ENCODE measurements around the gene LCLAT1. TPM values are rescaled to one million over a fixed set of nuclear protein-coding genes. Genes with fewer than 3 reads are reported as not detected.
"Not testable (repeated sequence)": the region's sequence is repeated elsewhere in the genome, so short reads cannot be mapped to it uniquely, and the experiment has no call there.

LCLAT1 gene
- total and polyA plus RNA-seq, 2 donors (not counting 1 experiment from before 2014, with no cell fraction given), result 5.1 to 21.9 TPM

DNA sequence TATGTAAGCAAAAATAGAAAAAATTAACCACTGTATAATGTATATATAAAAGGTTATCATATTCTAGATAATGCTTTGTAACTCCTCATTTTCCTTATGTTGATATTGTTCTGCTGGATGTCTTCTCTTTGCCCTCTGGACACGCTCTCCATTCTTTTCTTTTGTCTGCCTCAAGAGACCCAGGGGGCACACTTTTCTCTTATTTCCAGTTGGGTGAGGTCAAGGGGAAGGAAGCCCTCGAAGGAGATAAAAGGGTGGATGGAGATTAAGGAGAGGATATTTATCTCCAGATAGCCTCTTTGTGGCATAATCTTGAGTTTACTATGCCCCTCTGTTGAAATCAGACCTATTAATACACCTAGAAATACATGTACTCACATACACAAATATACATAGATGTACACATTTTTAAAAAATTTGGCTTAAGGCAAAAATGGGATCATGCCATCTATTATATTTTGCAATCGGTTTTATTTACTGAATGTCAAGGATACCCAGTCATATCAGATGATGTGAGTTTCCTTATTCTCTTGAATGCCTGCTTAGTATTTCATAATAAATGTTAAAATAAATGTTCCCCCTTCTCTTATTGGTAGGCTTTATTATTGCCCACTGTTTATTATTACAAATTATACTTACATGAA is 65.3 kb downstream of the LCLAT1 start:
- Histone ChIP-seq H3K9me3 (ENCODE audit: control extremely low read depth in 1 of 3, control insufficient read depth in 2 of 3, insufficient read depth in 1 of 3, low read length in 2 of 3) (peaks cover 0 to 3% (median 0%) of the 10 kb centered on the region in 3 donors), H4K20me1 (ENCODE audit: control insufficient read depth, insufficient read depth, low read length, poor library complexity, severe bottlenecking) (no peaks in the 10 kb centered on the region), H3K79me2 (ENCODE audit: control insufficient read depth, insufficient read depth, low read length) (peaks cover 86% of the 10 kb centered on the region), H3K4me1 (ENCODE audit: control insufficient read depth in 2 of 2, insufficient read depth in 2 of 2, low read length in 2 of 2) (peaks cover 2 to 8% of the 10 kb centered on the region in 2 donors), H3K4me3 (ENCODE audit: control extremely low read depth in 1 of 5, extremely low read depth in 1 of 5, insufficient read depth in 1 of 5, low read depth in 2 of 5, low read length in 4 of 5) (no peak overlapping the region), H3K4me2 (replicated peaks; ENCODE audit: low read depth, low read length, poor library complexity, severe bottlenecking) (no peak overlapping the region), H3K27me3 (replicated peaks in 1 of 4; ENCODE audit: control extremely low read depth in 1 of 4, control insufficient read depth in 3 of 4, insufficient read depth in 4 of 4, low read length in 3 of 4) (no peaks in the 10 kb centered on the region), H3K36me3 (replicated peaks in 1 of 2; ENCODE audit: control extremely low read depth in 1 of 2, control insufficient read depth in 1 of 2, extremely low read depth in 1 of 2, insufficient read depth in 2 of 2, low read length in 1 of 2) (no peaks in the 10 kb centered on the region), H3K9ac (ENCODE audit: low read length) (no peak overlapping the region), H3K27ac (ENCODE audit: low read length in 2 of 2) (no peak overlapping the region), H2AFZ (ENCODE audit: insufficient read depth, low read depth, low read length, poor library complexity, severe bottlenecking) (no peak overlapping the region)
- TF ChIP-seq, protein P1, sequence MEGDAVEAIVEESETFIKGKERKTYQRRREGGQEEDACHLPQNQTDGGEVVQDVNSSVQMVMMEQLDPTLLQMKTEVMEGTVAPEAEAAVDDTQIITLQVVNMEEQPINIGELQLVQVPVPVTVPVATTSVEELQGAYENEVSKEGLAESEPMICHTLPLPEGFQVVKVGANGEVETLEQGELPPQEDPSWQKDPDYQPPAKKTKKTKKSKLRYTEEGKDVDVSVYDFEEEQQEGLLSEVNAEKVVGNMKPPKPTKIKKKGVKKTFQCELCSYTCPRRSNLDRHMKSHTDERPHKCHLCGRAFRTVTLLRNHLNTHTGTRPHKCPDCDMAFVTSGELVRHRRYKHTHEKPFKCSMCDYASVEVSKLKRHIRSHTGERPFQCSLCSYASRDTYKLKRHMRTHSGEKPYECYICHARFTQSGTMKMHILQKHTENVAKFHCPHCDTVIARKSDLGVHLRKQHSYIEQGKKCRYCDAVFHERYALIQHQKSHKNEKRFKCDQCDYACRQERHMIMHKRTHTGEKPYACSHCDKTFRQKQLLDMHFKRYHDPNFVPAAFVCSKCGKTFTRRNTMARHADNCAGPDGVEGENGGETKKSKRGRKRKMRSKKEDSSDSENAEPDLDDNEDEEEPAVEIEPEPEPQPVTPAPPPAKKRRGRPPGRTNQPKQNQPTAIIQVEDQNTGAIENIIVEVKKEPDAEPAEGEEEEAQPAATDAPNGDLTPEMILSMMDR (IDR thresholded peaks at IDR 0.05), result no peak
- no peak for TF ChIP-seq EZH2 (IDR thresholded peaks at IDR 0.05; ENCODE audit: borderline replicate concordance, insufficient read depth, low read depth, low read length, poor library complexity, severe bottlenecking)
- no CpG with 5 or more reads among the region's 3 CpGs for WGBS (ENCODE audit: insufficient coverage)
- H3K27me3 Mint-ChIP-seq, result no peaks in the 10 kb centered on the region
- H3K9me3 Mint-ChIP-seq (ENCODE audit: insufficient read depth), result no peaks in the 10 kb centered on the region
- H3K27ac Mint-ChIP-seq, result no peak overlapping the region
- intact Hi-C loops (cut with micrococcal nuclease), result no loop called here
- DNase-seq (no peak), ATAC-seq (ENCODE audit: low read depth) (no peak)
- ChIA-PET POLR2A (no interaction called here), CTCF (no interaction called here)
- H3K4me1 Mint-ChIP-seq, result peaks cover 42% of the 10 kb centered on the region
- H3K4me3 Mint-ChIP-seq, result no peak overlapping the region

DNA sequence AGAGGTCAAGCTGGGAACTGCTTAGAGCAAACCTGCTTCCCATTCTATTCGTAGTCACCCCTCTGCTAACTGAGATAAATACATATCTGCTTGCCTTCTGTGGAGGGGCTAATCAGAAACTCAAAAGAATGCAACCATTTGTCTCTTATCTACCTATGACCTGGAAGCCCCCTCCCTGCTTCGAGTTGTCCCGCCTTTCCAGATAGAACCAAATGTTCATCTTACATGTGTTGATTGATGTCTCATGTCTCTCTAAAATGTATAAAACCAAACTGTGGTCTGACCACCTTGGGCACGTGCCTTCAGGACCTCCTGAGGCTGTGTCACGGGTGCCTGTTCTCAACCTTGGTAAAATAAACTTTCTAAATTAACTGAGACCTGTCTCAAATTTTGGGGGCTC is 66.6 kb downstream of the LCLAT1 start:
- ATAC-seq (ENCODE audit: low read depth); H3K4me3 ChIP-seq (ENCODE audit: control extremely low read depth in 1 of 5, extremely low read depth in 1 of 5, insufficient read depth in 1 of 5, low read depth in 2 of 5, low read length in 4 of 5); H3K27me3 ChIP-seq (replicated peaks in 1 of 4; ENCODE audit: control extremely low read depth in 1 of 4, control insufficient read depth in 3 of 4, insufficient read depth in 4 of 4, low read length in 3 of 4); H3K36me3 ChIP-seq (replicated peaks in 1 of 2; ENCODE audit: control extremely low read depth in 1 of 2, control insufficient read depth in 1 of 2, extremely low read depth in 1 of 2, insufficient read depth in 2 of 2, low read length in 1 of 2); H3K27ac Mint-ChIP-seq; intact Hi-C loops (cut with micrococcal nuclease); H3K9me3 Mint-ChIP-seq (ENCODE audit: insufficient read depth); H3K27ac ChIP-seq (ENCODE audit: low read length in 2 of 2); H3K9me3 ChIP-seq (ENCODE audit: control extremely low read depth in 1 of 3, control insufficient read depth in 2 of 3, insufficient read depth in 1 of 3, low read length in 2 of 3); H2AFZ ChIP-seq (ENCODE audit: insufficient read depth, low read depth, low read length, poor library complexity, severe bottlenecking); H3K4me3 Mint-ChIP-seq; H3K4me1 ChIP-seq (ENCODE audit: control insufficient read depth in 2 of 2, insufficient read depth in 2 of 2, low read length in 2 of 2); H3K27me3 Mint-ChIP-seq; DNase-seq; H4K20me1 ChIP-seq (ENCODE audit: control insufficient read depth, insufficient read depth, low read length, poor library complexity, severe bottlenecking); H3K4me2 ChIP-seq (replicated peaks; ENCODE audit: low read depth, low read length, poor library complexity, severe bottlenecking); POLR2A ChIA-PET: not testable (repeated sequence)
- Histone ChIP-seq H3K79me2 (ENCODE audit: control insufficient read depth, insufficient read depth, low read length) (peaks cover 74% of the 10 kb centered on the region), H3K9ac (ENCODE audit: low read length) (peak overlapping the region; percentile 2)
- CTCF ChIA-PET, result interaction anchor here (0.6 kb wide), 1 partner anchor 160 kb away, joined by 3 read pairs; no protein-coding TSS in a partner anchor
- H3K4me1 Mint-ChIP-seq, result peaks cover 35% of the 10 kb centered on the region
- 50% methylated on average over 2 of the region's 5 CpGs for WGBS (ENCODE audit: insufficient coverage)

Measured in B cell (primary cell).